ENCODE data around the gene BTBD9. TPM values are rescaled to one million over a fixed set of nuclear protein-coding genes. Genes with fewer than 3 reads are reported as not detected.

The BTBD9 gene
- total and polyA plus RNA-seq, 2 donors: 2.9 to 4.2 TPM

DNA sequence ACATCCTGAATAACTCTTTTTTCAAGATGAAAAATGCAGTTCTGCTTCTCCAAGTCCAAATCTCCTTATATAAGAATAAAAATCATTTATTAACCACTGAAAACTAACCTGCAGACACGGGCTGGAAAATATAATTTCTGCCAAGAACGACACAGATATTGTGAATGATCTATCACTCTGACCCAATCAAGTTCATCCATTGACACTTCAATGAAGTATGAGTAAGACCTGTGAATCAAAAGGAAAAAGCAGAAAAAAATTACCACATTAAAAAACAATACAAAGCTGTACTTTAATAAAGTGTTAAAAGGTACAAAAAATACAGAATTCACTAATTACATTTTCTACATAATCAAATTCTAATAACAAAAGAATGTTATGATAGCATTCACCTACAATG is 62.2 kb downstream of the BTBD9 start:
- H3K36me3 ChIP-seq (ENCODE audit: control insufficient read depth in 2 of 2, insufficient read depth in 2 of 2, low read length in 1 of 2): peaks cover 0 to 4% of the 10 kb centered on the region in 2 donors

DNA sequence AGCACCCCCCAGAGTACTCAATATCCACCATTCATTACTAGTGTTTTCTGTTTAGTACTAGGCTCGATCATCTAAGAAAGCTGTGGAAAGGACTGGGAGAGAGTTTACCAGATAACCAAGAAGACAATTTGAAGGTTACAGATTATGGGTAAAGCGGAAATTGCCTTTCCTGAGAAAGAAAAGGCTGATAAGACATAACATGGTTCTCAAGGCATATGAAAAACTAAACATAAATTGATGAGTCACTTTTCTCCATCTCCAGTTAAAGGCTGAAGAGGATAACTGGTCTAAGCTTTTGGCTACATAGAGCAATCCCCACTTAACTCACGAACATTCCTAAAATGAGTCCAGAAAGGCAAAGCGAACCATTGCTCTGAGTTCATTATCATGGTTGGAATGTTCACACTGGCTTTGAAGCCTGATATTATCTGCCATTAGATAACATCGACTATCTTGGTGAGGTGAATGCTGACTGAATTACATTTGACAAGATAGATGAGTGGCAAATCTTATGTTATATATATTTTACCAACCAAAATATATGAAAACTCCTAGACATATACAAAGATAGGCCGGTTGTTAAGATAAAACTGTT is 65.8 kb downstream of the BTBD9 start:
- H3K9me3 ChIP-seq (ENCODE audit: control insufficient read depth in 2 of 2, insufficient read depth in 1 of 2, low read length in 1 of 2): no peaks in the 10 kb centered on the region
- 98% methylated on average over 6 of the region's 6 CpGs for WGBS
- H3K4me1 ChIP-seq (ENCODE audit: control insufficient read depth in 2 of 2, insufficient read depth in 2 of 2, low read length in 2 of 2): peaks cover 4% of the 10 kb centered on the region in 2 donors
- no peak overlapping the region for H3K27ac ChIP-seq (ENCODE audit: low read depth in 1 of 2, low read length in 1 of 2)
- H3K4me3 ChIP-seq (ENCODE audit: low read length in 2 of 2): no peak overlapping the region
- H3K27me3 ChIP-seq (ENCODE audit: control insufficient read depth in 2 of 2, insufficient read depth in 1 of 2, low read length in 1 of 2): no peaks in the 10 kb centered on the region
- no peak for DNase-seq (ENCODE audit: low read depth in 6 of 9, low spot score in 9 of 9)
- no peaks in the 10 kb centered on the region for H3K36me3 ChIP-seq (ENCODE audit: control insufficient read depth in 2 of 2, insufficient read depth in 2 of 2, low read length in 1 of 2)

More for the DNA sequence above, 62.2 kb downstream of the BTBD9 start:
- 98% methylated on average over 2 of the region's 2 CpGs for WGBS
- no peaks in the 10 kb centered on the region for H3K9me3 ChIP-seq (ENCODE audit: control insufficient read depth in 2 of 2, insufficient read depth in 1 of 2, low read length in 1 of 2)
- no peak overlapping the region for H3K4me3 ChIP-seq (ENCODE audit: low read length in 2 of 2)
- no peaks in the 10 kb centered on the region for H3K27me3 ChIP-seq (ENCODE audit: control insufficient read depth in 2 of 2, insufficient read depth in 1 of 2, low read length in 1 of 2)
- no peak overlapping the region for H3K27ac ChIP-seq (ENCODE audit: low read depth in 1 of 2, low read length in 1 of 2)
- no peaks in the 10 kb centered on the region for H3K4me1 ChIP-seq (ENCODE audit: control insufficient read depth in 2 of 2, insufficient read depth in 2 of 2, low read length in 2 of 2)
- DNase-seq (ENCODE audit: low read depth in 6 of 9, low spot score in 9 of 9): no peak

DNA sequence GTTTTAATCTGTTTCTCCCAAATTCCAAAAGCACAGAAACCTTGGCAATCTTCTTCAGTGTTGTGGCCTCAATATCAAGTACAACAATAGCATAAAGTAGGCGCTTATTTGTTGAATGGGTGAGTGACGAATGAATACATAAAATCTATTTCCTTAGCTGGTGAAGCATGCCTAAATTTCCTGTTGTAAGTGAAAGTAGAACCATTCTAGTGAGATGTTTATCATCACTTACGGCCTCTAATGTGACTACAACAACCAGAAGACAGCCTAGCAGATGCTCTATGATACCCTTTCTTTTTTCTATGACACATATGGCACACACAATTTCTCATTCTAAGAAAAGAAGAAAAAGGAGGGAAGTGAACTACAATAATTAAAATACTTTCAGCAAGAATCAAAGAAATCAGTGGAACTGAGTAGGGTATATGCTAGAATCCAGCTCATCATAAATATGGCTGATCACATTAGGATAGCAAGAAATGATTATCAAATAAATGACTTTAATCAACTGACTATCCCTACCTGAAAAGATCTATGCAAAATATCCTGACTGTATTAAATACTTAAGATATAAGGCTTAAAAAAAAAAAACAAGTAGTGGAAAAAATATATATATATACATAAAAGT is 67.4 kb downstream of the BTBD9 start:
- 26% methylated on average over 3 of the region's 3 CpGs for WGBS
- no peak overlapping the region for H3K4me3 ChIP-seq (ENCODE audit: low read length in 2 of 2)
- peak in 8 of 9 donors; percentile 26 to 75 (median 48) for DNase-seq (ENCODE audit: low read depth in 6 of 9, low spot score in 9 of 9)
- H3K27ac ChIP-seq (ENCODE audit: low read depth in 1 of 2, low read length in 1 of 2): peak overlapping the region; percentile 54 to 75
- no peaks in the 10 kb centered on the region for H3K9me3 ChIP-seq (ENCODE audit: control insufficient read depth in 2 of 2, insufficient read depth in 1 of 2, low read length in 1 of 2)
- H3K36me3 ChIP-seq (ENCODE audit: control insufficient read depth in 2 of 2, insufficient read depth in 2 of 2, low read length in 1 of 2): no peaks in the 10 kb centered on the region
- H3K27me3 ChIP-seq (ENCODE audit: control insufficient read depth in 2 of 2, insufficient read depth in 1 of 2, low read length in 1 of 2): no peaks in the 10 kb centered on the region
- H3K4me1 ChIP-seq (ENCODE audit: control insufficient read depth in 2 of 2, insufficient read depth in 2 of 2, low read length in 2 of 2): peaks cover 4% of the 10 kb centered on the region in 2 donors

DNA sequence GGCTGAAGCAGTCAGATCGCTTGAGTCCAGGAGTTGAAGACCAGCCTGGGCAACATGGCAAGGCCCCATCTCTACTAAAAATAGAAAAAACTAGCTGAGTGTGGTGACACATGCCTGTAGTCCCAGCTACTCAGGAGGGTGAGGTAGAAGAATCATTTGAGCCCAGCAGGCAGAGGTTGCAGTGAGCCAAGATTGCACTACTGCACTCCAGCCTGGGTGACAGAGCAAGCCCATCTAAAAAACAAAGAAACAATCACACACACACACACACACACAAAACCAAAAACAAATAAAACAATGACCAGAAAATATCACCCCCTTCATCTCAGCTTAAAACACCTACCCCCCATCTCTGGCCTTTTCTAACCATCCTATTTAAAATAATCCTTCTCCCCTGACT is 68.0 kb downstream of the BTBD9 start:
- Histone ChIP-seq H3K4me3 (ENCODE audit: low read length in 2 of 2) (no peak overlapping the region), H3K27ac (ENCODE audit: low read depth in 1 of 2, low read length in 1 of 2) (peak overlapping the region; percentile 40 to 75)

DNA sequence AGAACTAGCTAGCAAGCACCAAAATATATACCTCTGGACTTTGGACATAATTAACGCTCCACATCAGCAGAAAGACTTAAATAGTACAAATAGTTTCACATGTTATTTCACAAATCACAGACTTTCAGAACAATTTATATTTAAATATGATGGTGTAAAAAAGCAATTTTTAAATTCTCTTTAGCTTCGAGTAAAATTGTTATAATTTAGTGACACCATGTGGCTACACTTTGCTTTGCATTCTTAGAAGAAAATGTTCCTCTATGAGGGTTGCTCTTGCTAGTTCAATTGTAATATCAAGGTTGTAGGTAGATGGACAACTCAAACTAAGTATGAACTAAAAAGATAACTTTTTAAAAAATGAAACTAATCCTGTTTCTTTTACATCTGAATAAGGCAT is 69.0 kb downstream of the BTBD9 start:
- H3K36me3 ChIP-seq (ENCODE audit: control insufficient read depth in 2 of 2, insufficient read depth in 2 of 2, low read length in 1 of 2): no peaks in the 10 kb centered on the region
- no peaks in the 10 kb centered on the region for H3K9me3 ChIP-seq (ENCODE audit: control insufficient read depth in 2 of 2, insufficient read depth in 1 of 2, low read length in 1 of 2)
- WGBS: 65% methylated on average over 2 of the region's 2 CpGs
- H3K27ac ChIP-seq (ENCODE audit: low read depth in 1 of 2, low read length in 1 of 2): no peak overlapping the region
- no peaks in the 10 kb centered on the region for H3K27me3 ChIP-seq (ENCODE audit: control insufficient read depth in 2 of 2, insufficient read depth in 1 of 2, low read length in 1 of 2)
- peaks cover 4% of the 10 kb centered on the region in 2 donors for H3K4me1 ChIP-seq (ENCODE audit: control insufficient read depth in 2 of 2, insufficient read depth in 2 of 2, low read length in 2 of 2)
- no peak overlapping the region for H3K4me3 ChIP-seq (ENCODE audit: low read length in 2 of 2)
- peak in 5 of 9 donors; percentile 4 to 41 (median 10) for DNase-seq (ENCODE audit: low read depth in 6 of 9, low spot score in 9 of 9)

More for the DNA sequence above, 68.0 kb downstream of the BTBD9 start:
- H3K9me3 ChIP-seq (ENCODE audit: control insufficient read depth in 2 of 2, insufficient read depth in 1 of 2, low read length in 1 of 2): no peaks in the 10 kb centered on the region
- WGBS: 97% methylated on average over 1 of the region's 1 CpG
- H3K4me1 ChIP-seq (ENCODE audit: control insufficient read depth in 2 of 2, insufficient read depth in 2 of 2, low read length in 2 of 2): peaks cover 4% of the 10 kb centered on the region in 2 donors
- no peak for DNase-seq (ENCODE audit: low read depth in 6 of 9, low spot score in 9 of 9)
- no peaks in the 10 kb centered on the region for H3K36me3 ChIP-seq (ENCODE audit: control insufficient read depth in 2 of 2, insufficient read depth in 2 of 2, low read length in 1 of 2)
- H3K27me3 ChIP-seq (ENCODE audit: control insufficient read depth in 2 of 2, insufficient read depth in 1 of 2, low read length in 1 of 2): no peaks in the 10 kb centered on the region

DNA sequence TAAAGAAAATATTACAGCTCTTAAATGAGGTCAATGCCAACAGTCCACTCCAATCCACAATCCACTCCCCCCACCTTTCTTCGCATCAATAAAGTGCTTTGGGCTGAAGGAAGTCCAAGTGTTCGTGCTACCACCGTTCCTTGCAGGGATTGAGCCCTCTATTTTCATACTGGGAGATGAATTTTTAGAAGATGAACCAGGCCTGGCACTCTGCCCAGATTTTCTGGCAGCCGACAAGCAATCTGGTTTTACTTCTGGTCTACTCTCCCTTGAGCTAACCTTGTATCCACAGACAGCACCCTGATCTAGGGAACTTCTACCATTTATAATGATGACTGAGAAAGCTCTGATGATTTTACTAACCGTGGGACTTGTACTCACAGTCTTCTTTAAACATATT is 72.3 kb downstream of the BTBD9 start:
- no peak for DNase-seq (ENCODE audit: low read depth in 6 of 9, low spot score in 9 of 9)
- WGBS: 60% methylated on average over 5 of the region's 5 CpGs

DNA sequence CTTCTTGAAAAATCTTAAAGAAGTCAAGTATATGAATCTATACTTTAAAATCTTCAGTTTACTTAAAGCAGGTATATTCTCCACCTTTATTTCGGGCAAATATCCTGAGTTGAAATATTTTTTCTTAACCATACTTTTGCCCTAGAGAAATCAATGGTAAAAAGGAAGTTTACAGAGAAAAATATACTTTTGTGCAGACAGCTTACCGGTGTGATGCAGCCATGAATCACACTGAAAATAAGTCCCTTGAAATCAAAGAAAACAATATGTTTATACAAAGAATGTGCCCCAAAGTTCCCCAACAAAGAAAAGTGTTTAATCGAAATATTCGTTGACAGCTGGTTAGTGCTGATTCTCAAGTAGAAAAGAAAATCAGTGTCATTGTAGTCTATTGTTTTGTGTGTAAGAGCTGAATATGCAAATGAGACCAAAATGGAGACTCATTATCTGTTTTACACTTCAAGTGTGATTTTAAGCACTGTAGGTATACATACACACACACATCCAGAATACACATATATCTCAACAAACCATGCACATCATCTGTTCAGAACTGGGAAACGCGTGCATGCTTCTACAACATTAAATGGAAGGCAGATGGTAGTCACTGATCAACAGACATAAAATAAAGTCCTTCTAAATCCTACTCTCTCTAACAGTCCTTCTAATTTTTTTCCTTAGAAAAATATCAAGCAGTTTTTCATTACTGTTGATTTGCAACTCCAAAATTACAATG is 73.3 kb downstream of the BTBD9 start:
- no peaks in the 10 kb centered on the region for H3K27me3 ChIP-seq (ENCODE audit: control insufficient read depth in 2 of 2, insufficient read depth in 1 of 2, low read length in 1 of 2)
- H3K9me3 ChIP-seq (ENCODE audit: control insufficient read depth in 2 of 2, insufficient read depth in 1 of 2, low read length in 1 of 2): no peaks in the 10 kb centered on the region
- H3K36me3 ChIP-seq (ENCODE audit: control insufficient read depth in 2 of 2, insufficient read depth in 2 of 2, low read length in 1 of 2): no peaks in the 10 kb centered on the region
- no peak overlapping the region for H3K4me3 ChIP-seq (ENCODE audit: low read length in 2 of 2)
- peaks cover 0 to under 1% of the 10 kb centered on the region in 2 donors for H3K4me1 ChIP-seq (ENCODE audit: control insufficient read depth in 2 of 2, insufficient read depth in 2 of 2, low read length in 2 of 2)
- 98% methylated on average over 6 of the region's 6 CpGs for WGBS
- no peak overlapping the region for H3K27ac ChIP-seq (ENCODE audit: low read depth in 1 of 2, low read length in 1 of 2)
- no peak for DNase-seq (ENCODE audit: low read depth in 6 of 9, low spot score in 9 of 9)

More for the DNA sequence above, 72.3 kb downstream of the BTBD9 start:
- Histone ChIP-seq H3K9me3 (ENCODE audit: control insufficient read depth in 2 of 2, insufficient read depth in 1 of 2, low read length in 1 of 2) (no peaks in the 10 kb centered on the region), H3K4me1 (ENCODE audit: control insufficient read depth in 2 of 2, insufficient read depth in 2 of 2, low read length in 2 of 2) (peaks cover 4% of the 10 kb centered on the region in 2 donors), H3K4me3 (ENCODE audit: low read length in 2 of 2) (no peak overlapping the region), H3K27me3 (ENCODE audit: control insufficient read depth in 2 of 2, insufficient read depth in 1 of 2, low read length in 1 of 2) (no peaks in the 10 kb centered on the region), H3K36me3 (ENCODE audit: control insufficient read depth in 2 of 2, insufficient read depth in 2 of 2, low read length in 1 of 2) (no peaks in the 10 kb centered on the region), H3K27ac (ENCODE audit: low read depth in 1 of 2, low read length in 1 of 2) (no peak overlapping the region)

DNA sequence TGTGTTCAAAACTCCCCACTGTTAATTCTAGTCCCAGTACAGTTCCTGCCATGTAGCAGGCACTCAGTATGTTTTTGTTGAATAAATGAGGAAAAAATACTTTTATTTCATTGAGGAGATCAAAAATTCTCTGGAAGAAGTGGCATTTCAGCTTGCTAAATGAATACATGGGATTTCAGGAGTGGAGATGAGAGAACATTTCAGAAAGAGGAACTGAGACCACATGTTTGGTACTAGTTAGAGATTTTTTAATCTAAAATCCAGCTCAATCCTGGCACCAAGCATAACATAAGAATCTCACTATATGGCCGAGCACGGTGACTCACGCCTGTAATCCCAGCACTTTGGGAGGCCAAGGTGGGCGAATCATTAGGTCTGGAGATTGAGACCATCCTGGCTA is 75.4 kb downstream of the BTBD9 start:
- Histone ChIP-seq H3K27ac (ENCODE audit: low read depth in 1 of 2, low read length in 1 of 2) (no peak overlapping the region), H3K36me3 (ENCODE audit: control insufficient read depth in 2 of 2, insufficient read depth in 2 of 2, low read length in 1 of 2) (no peaks in the 10 kb centered on the region), H3K27me3 (ENCODE audit: control insufficient read depth in 2 of 2, insufficient read depth in 1 of 2, low read length in 1 of 2) (no peaks in the 10 kb centered on the region), H3K4me3 (ENCODE audit: low read length in 2 of 2) (no peak overlapping the region), H3K4me1 (ENCODE audit: control insufficient read depth in 2 of 2, insufficient read depth in 2 of 2, low read length in 2 of 2) (no peaks in the 10 kb centered on the region), H3K9me3 (ENCODE audit: control insufficient read depth in 2 of 2, insufficient read depth in 1 of 2, low read length in 1 of 2) (no peaks in the 10 kb centered on the region)
- no peak for DNase-seq (ENCODE audit: low read depth in 6 of 9, low spot score in 9 of 9)
- WGBS: 90% methylated on average over 4 of the region's 4 CpGs

DNA sequence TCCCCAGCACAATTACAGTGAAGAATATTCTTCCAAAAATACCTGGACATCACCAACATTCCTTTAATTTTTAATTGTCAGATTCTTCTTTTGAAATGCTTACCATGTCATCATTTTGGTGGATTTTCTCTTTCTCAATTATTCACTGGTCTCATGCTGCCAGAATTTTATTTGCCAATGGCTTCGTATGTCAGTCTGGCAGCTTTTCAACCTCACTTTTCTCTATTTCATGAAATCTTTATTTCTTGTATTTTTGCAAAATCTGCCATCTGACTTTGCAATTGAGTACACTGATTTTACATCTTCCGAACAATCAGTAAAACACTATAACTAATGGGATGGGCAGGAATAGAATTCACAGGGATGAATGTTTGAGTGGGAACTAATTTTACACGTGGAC is 84.1 kb downstream of the BTBD9 start:
- H3K4me3 ChIP-seq (ENCODE audit: low read length in 2 of 2): no peak overlapping the region
- no peak for DNase-seq (ENCODE audit: low read depth in 6 of 9, low spot score in 9 of 9)
- H3K27ac ChIP-seq (ENCODE audit: low read depth in 1 of 2, low read length in 1 of 2): no peak overlapping the region
- no peaks in the 10 kb centered on the region for H3K4me1 ChIP-seq (ENCODE audit: control insufficient read depth in 2 of 2, insufficient read depth in 2 of 2, low read length in 2 of 2)
- H3K36me3 ChIP-seq (ENCODE audit: control insufficient read depth in 2 of 2, insufficient read depth in 2 of 2, low read length in 1 of 2): no peaks in the 10 kb centered on the region
- H3K27me3 ChIP-seq (ENCODE audit: control insufficient read depth in 2 of 2, insufficient read depth in 1 of 2, low read length in 1 of 2): no peaks in the 10 kb centered on the region
- H3K9me3 ChIP-seq (ENCODE audit: control insufficient read depth in 2 of 2, insufficient read depth in 1 of 2, low read length in 1 of 2): no peaks in the 10 kb centered on the region
- WGBS: 93% methylated on average over 3 of the region's 3 CpGs

Data from thymus (tissue), 11 donors.